Fibroblast of skin of abdomen (primary cell): ENCODE measurements around the gene TBC1D5.
A peak's percentile ranks its signal among the peaks of the same experiment; 100 is the strongest.

ENCODE experiments used
- DNase-seq: peaks from one replicate; pipeline ENCODE4 v3.0.0-alpha.2; 2013

The TBC1D5 gene

GRCh38 chr3:17288839-17289399 lies 453.5 kb downstream of the TBC1D5 start:
- DNase-seq: no peak

- no peak for DNase-seq
These were observed 455.3 kb downstream of the TBC1D5 start for GRCh38 chr3:17287006-17287689.

GRCh38 chr3:17278006-17278405 lies 464.4 kb downstream of the TBC1D5 start:
- DNase-seq: no peak

GRCh38 chr3:17266846-17267245 lies 475.6 kb downstream of the TBC1D5 start:
- DNase-seq: no peak

GRCh38 chr3:17261627-17262369 lies 480.6 kb downstream of the TBC1D5 start:
- DNase-seq: no peak

- no peak for DNase-seq
These were observed 482.2 kb downstream of the TBC1D5 start for GRCh38 chr3:17260257-17260656.

GRCh38 chr3:17259685-17260084 lies 482.7 kb downstream of the TBC1D5 start:
- DNase-seq: no peak

GRCh38 chr3:17258823-17259436 lies 483.5 kb downstream of the TBC1D5 start:
- DNase-seq: peak; percentile 33

- no peak for DNase-seq
These were observed 485.2 kb downstream of the TBC1D5 start for GRCh38 chr3:17257269-17257668.

- peak; percentile 40 for DNase-seq
These were observed 498.8 kb downstream of the TBC1D5 start for GRCh38 chr3:17243621-17244020.

GRCh38 chr3:17239417-17239816 lies 503.0 kb downstream of the TBC1D5 start:
- no peak for DNase-seq

- DNase-seq: peak; percentile 37
These were observed 504.4 kb downstream of the TBC1D5 start for GRCh38 chr3:17238023-17238422.

GRCh38 chr3:17235310-17235709 lies 507.1 kb downstream of the TBC1D5 start:
- DNase-seq: no peak

- DNase-seq: no peak
These were observed 508.0 kb downstream of the TBC1D5 start for GRCh38 chr3:17234382-17234781.

GRCh38 chr3:17233398-17233800 lies 509.0 kb downstream of the TBC1D5 start:
- peak; percentile 64 for DNase-seq

- DNase-seq: no peak
These were observed 510.0 kb downstream of the TBC1D5 start for GRCh38 chr3:17232442-17232841.

GRCh38 chr3:17231537-17232261 lies 510.7 kb downstream of the TBC1D5 start:
- no peak for DNase-seq

GRCh38 chr3:17227472-17227871 lies 515.0 kb downstream of the TBC1D5 start:
- DNase-seq: no peak

- no peak for DNase-seq
These were observed 520.9 kb downstream of the TBC1D5 start for GRCh38 chr3:17221529-17221928.

GRCh38 chr3:17219593-17219992 lies 522.8 kb downstream of the TBC1D5 start:
- no peak for DNase-seq

GRCh38 chr3:17218587-17218986 lies 523.8 kb downstream of the TBC1D5 start:
- DNase-seq: no peak

- no peak for DNase-seq
These were observed 524.8 kb downstream of the TBC1D5 start for GRCh38 chr3:17217588-17217987.

GRCh38 chr3:17213102-17213501 lies 529.3 kb downstream of the TBC1D5 start:
- peak; percentile 60 for DNase-seq
